ENCODE results near the gene FIBP.

Gene FIBP

DNA sequence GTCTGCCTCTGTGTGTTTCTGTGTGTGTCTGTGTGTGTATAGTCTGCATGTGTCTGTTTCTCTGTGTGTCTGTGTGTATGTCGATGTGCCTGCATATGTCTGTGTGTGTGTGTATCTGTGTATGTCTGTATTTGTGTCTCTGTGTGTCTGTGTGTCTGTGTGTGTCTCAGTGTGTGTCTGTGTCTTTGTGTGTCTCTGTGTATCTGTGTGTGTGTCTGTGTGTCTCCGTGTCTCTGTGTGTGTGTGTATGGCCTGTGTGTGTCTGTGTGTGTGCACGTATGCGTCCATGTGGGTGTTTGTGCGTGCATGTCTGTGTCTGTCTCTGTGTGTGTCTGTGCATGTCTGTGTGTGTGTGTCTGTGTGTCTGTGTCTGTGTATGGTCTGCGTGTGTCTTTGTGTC, 54.1 kb downstream of the FIBP start:
- no peak for DNase-seq

Measured in NCI-H1417 (cell line).